ENCODE data around the gene TVP23C.
"Not testable (repeated sequence)": the region's sequence is repeated elsewhere in the genome, so short reads cannot be mapped to it uniquely, and the experiment has no call there.

DNA sequence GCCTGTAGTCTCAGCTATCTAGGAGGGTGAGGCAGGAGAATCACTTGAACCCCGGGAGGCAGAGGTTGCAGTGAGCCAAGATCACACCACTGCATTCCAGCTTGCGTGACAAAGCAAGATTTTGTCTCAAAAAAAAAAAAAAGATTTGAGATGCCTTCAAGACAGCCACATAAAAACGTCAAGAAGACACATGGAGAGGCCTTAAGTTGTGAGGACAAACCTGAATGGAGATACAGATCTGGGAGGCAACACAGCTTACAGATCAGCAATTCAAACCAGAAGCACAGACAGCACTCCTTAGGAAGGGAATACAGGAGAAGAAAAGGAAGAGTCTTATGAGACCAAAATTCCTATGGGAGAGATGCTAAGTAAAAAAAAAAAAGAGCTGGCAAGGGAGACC, 13.7 kb downstream of the TVP23C start:
- TF ChIP-seq POLR2A, POU2F2, SPI1 (IDR thresholded peaks at IDR 0.05; ENCODE audit: low read depth, low read length): not testable (repeated sequence)
